Muscle of leg (tissue), 11 donors: Measurements from ENCODE around the gene GATAD2A. TPM values are rescaled to one million over a fixed set of nuclear protein-coding genes. Genes with fewer than 3 reads are reported as not detected.
A peak's percentile ranks its signal among the peaks of the same experiment; 100 is the strongest.

Experiments
- DNase-seq: peaks from one replicate; pipeline ENCODE4 v3.0.0; 2013
- H3K27ac ChIP-seq: one replicate; pipeline ENCODE4 v1.5.1; 2013; ENCODE audit warnings: mild to moderate bottlenecking, low read length, control low read depth
- H3K27me3 ChIP-seq: one replicate; pipeline ENCODE4 v1.6.1; 2013; ENCODE audit warnings: low read length; ENCODE audit not compliant: control insufficient read depth, insufficient read depth
- H3K36me3 ChIP-seq: one replicate; pipeline ENCODE4 v1.6.1; 2013; ENCODE audit warnings: low read length; ENCODE audit not compliant: control insufficient read depth, insufficient read depth
- H3K4me1 ChIP-seq: one replicate; pipeline ENCODE4 v1.6.1; 2013; ENCODE audit warnings: low read length; ENCODE audit not compliant: control insufficient read depth, insufficient read depth
- H3K4me3 ChIP-seq: one replicate; pipeline ENCODE4 v1.5.1; 2013; ENCODE audit warnings: low read length, control low read depth
- H3K9me3 ChIP-seq: replicated peaks from 2 replicates; pipeline ENCODE4 v1.6.1; 2013; ENCODE audit warnings: low read depth, low read length; ENCODE audit not compliant: control insufficient read depth
- WGBS: methylation state at CpG from one replicate; pipeline ENCODE4 v1.1.5; 2013; ENCODE audit warnings: missing lambda C conversion rate; ENCODE audit not compliant: insufficient coverage; 5-methylcytosine and 5-hydroxymethylcytosine counted together
- polyA plus RNA-seq, 8 donors: library from polyadenylated mRNA; unstranded; fragments of 120-200 nt; gene quantifications; one replicate each; pipeline versions ENCODE4 v1.2.1 to v1.2.3, GENCODE V29; 2013; ENCODE audit warnings: inconsistent platforms in 1 of 8, low replicate concordance in 1 of 8; ENCODE audit not compliant: insufficient read length in 8 of 8, insufficient read depth in 1 of 8
- total RNA-seq: library from RNA; stranded (reverse); fragments of 120-200 nt; gene quantifications from one replicate; pipeline ENCODE4 v1.2.4, GENCODE V29; 2013

Gene GATAD2A
- total and polyA plus RNA-seq, 9 donors, result 25.1 to 62.2 (median 49.8) TPM

GRCh38 chr19:19489804-19490204 is 84.3 kb downstream of the GATAD2A start:
- no peaks in the 10 kb centered on the region for H3K27me3 ChIP-seq
- peak; percentile 51 for DNase-seq
- peaks cover 52% of the 10 kb centered on the region for H3K4me1 ChIP-seq
- H3K4me3 ChIP-seq, result no peak overlapping the region
- no peaks in the 10 kb centered on the region for H3K9me3 ChIP-seq
- peak overlapping the region; percentile 78 for H3K27ac ChIP-seq
- H3K36me3 ChIP-seq, result peaks cover 33% of the 10 kb centered on the region
- WGBS, result 60% methylated on average over 9 of the region's 9 CpGs

GRCh38 chr19:19490214-19490968 is 84.9 kb downstream of the GATAD2A start:
- Histone ChIP-seq H3K9me3 (no peaks in the 10 kb centered on the region), H3K27me3 (no peaks in the 10 kb centered on the region), H3K4me3 (no peak overlapping the region), H3K36me3 (peaks cover 35% of the 10 kb centered on the region), H3K27ac (peak overlapping the region; percentile 78), H3K4me1 (peaks cover 46% of the 10 kb centered on the region)
- DNase-seq, result peak; percentile 92
- 36% methylated on average over 16 of the region's 20 CpGs for WGBS

- H3K27me3 ChIP-seq, result no peaks in the 10 kb centered on the region
- no peak for DNase-seq
- no peak overlapping the region for H3K27ac ChIP-seq
- H3K9me3 ChIP-seq, result no peaks in the 10 kb centered on the region
- H3K4me3 ChIP-seq, result no peak overlapping the region
- peaks cover 36% of the 10 kb centered on the region for H3K4me1 ChIP-seq
- H3K36me3 ChIP-seq, result peaks cover 46% of the 10 kb centered on the region
- WGBS, result 91% methylated on average over 12 of the region's 15 CpGs
Measured at GRCh38 chr19:19491321-19492025, 86.0 kb downstream of the GATAD2A start.

DNA sequence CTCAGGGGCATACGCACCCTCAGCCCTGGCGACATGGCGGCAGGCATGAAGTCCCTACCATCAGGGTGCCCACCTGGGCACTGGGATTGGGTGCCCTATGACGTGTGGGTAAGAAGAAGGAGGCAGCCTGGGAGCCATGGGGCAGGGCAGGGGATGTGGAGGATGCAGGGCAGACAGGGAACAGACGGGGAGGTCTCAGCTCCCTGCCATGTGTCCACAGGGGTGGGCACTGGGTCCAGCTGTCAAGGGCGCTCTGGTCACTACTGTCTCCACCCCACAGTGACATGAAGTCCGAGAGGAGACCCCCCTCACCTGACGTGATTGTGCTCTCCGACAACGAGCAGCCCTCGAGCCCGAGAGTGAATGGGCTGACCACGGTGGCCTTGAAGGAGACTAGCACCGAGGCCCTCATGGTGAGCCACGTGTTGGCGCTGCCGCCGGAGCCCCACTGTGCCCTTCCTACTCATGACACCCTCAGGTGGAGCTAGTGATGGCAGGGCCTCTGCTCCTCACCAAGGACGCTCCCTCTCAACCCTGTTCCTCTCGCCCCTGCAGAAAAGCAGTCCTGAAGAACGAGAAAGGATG is 86.6 kb downstream of the GATAD2A start:
- 88% methylated on average over 18 of the region's 21 CpGs for WGBS
- Histone ChIP-seq H3K4me3 (no peak overlapping the region), H3K27me3 (no peaks in the 10 kb centered on the region), H3K9me3 (no peaks in the 10 kb centered on the region), H3K4me1 (peaks cover 33% of the 10 kb centered on the region), H3K36me3 (peaks cover 52% of the 10 kb centered on the region), H3K27ac (no peak overlapping the region)
- no peak for DNase-seq

DNA sequence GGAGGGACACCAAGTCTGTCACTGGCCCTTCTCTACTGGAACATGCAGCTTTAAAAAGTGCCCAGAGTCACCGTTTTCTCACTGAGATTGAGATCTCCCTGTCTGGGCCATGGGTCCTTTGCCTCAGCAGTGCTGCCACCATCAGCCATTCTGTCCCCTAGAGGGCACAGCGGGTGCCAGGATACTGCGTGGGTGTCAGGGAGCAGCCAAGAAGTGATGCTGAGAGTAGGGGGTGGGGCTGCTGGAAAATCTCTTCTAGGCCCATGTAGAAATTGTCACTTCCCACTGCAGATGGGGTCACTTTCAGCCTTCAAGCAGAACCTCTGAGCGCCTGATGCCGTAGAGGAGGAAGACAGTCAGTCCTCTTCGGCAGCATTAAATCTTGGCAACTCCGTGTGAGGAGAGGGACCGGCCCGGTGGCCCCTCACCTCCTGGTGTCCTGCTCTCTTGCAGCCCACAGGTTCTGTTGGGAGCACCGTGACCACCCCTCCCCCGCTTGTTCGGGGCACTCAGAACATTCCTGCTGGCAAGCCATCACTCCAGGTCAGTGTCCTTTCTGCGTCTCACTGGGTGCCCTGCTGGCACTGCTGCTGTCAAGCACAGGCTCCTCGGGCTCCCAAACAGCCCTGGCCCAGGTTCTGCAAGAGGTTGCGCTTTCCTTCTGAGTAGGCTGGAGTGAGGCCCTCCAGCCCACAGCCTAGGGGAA is 88.5 kb downstream of the GATAD2A start:
- WGBS, result 90% methylated on average over 13 of the region's 15 CpGs
- Histone ChIP-seq H3K36me3 (peaks cover 71% of the 10 kb centered on the region), H3K27me3 (no peaks in the 10 kb centered on the region), H3K9me3 (no peaks in the 10 kb centered on the region), H3K4me3 (no peak overlapping the region), H3K27ac (no peak overlapping the region), H3K4me1 (peaks cover 18% of the 10 kb centered on the region)
- no peak for DNase-seq

GRCh38 chr19:19495614-19496603 is 90.4 kb downstream of the GATAD2A start:
- DNase-seq, result no peak
- Histone ChIP-seq H3K36me3 (peaks cover 90% of the 10 kb centered on the region), H3K4me1 (peaks cover 8% of the 10 kb centered on the region), H3K4me3 (no peak overlapping the region), H3K9me3 (no peaks in the 10 kb centered on the region), H3K27me3 (no peaks in the 10 kb centered on the region), H3K27ac (no peak overlapping the region)
- WGBS, result 90% methylated on average over 28 of the region's 30 CpGs

GRCh38 chr19:19498255-19498991 is 92.9 kb downstream of the GATAD2A start:
- Histone ChIP-seq H3K27me3 (no peaks in the 10 kb centered on the region), H3K4me3 (no peak overlapping the region), H3K4me1 (peaks cover 4% of the 10 kb centered on the region), H3K27ac (no peak overlapping the region), H3K36me3 (peaks cover 98% of the 10 kb centered on the region), H3K9me3 (no peaks in the 10 kb centered on the region)
- WGBS, result 88% methylated on average over 33 of the region's 33 CpGs
- no peak for DNase-seq

DNA sequence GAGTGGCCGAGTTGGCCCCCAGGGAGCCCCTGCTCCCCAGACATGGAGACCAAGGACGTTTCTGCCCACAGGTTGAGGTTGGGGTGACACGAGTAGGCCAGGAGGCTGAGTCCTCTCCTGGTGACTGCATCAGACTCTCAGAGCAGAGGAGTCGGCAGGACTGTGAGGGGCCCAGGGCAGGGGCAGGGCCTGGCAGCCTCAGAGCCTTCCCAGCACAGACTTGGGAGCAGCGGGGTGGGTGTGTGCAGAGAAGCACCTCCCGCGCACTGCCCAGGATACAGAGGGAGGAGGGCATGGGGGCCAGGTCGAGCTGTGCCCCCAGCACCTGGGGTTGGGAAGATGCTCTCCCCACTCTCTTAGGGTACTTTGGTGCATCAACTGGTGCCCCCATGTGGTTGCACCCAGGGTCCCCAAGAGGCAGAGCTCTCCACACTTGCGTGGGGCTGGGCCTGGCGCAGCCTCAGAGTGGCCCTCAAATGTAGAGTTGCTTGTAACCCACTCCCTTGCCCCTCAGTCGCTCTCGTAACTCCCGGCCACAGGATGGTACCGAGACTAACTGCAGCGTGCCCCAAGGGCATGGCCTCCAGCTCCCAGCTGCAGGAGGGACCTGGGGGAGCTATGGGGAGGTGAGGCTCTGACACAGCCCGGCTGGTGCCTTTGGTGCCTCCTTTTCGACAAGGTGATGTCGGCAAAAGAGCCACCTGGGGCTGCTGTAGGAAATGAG is 94.0 kb downstream of the GATAD2A start:
- no peak overlapping the region for H3K27ac ChIP-seq
- H3K36me3 ChIP-seq, result peaks cover 93% of the 10 kb centered on the region
- DNase-seq, result no peak
- WGBS, result 70% methylated on average over 8 of the region's 18 CpGs
- no peaks in the 10 kb centered on the region for H3K27me3 ChIP-seq
- no peaks in the 10 kb centered on the region for H3K9me3 ChIP-seq
- no peak overlapping the region for H3K4me3 ChIP-seq
- peaks cover 4% of the 10 kb centered on the region for H3K4me1 ChIP-seq
